Measurements from ENCODE around the gene TMCC2.

TMCC2 gene

GRCh38 chr1:205204552-205204951 lies 23.2 kb upstream of the TMCC2 start:
- ATAC-seq (no peak), DNase-seq (no peak)
- no peaks in the 10 kb centered on the region for H3K9me3 Mint-ChIP-seq
- peaks cover 82% of the 10 kb centered on the region for H3K4me1 Mint-ChIP-seq
- peak overlapping the region in 1 of 2 donors; percentile 84 for H3K27ac Mint-ChIP-seq
- H3K4me3 Mint-ChIP-seq: peak overlapping the region; percentile 56 to 74
- no peaks in the 10 kb centered on the region for H3K27me3 Mint-ChIP-seq

- Mint-ChIP-seq H3K4me1 (peaks cover 81% of the 10 kb centered on the region), H3K27ac (peak overlapping the region in 1 of 2 donors; percentile 78), H3K27me3 (no peaks in the 10 kb centered on the region), H3K9me3 (no peaks in the 10 kb centered on the region), H3K4me3 (peak overlapping the region in 1 of 2 donors; percentile 32)
- ATAC-seq: no peak
- no peak for DNase-seq
Observed at GRCh38 chr1:205205055-205205454, 22.7 kb upstream of the TMCC2 start.

GRCh38 chr1:205208811-205209210 lies 18.9 kb upstream of the TMCC2 start:
- Mint-ChIP-seq H3K4me3 (peak overlapping the region; percentile 44 to 93), H3K9me3 (no peaks in the 10 kb centered on the region), H3K27ac (no peak overlapping the region), H3K4me1 (peaks cover 70% of the 10 kb centered on the region), H3K27me3 (no peaks in the 10 kb centered on the region)
- ATAC-seq (no peak), DNase-seq (no peak)

- ATAC-seq (peak; percentile 31), DNase-seq (no peak)
- H3K27ac Mint-ChIP-seq: peak overlapping the region; percentile 95 to 96
- peak overlapping the region; percentile 93 to 99 for H3K4me3 Mint-ChIP-seq
- H3K9me3 Mint-ChIP-seq: no peaks in the 10 kb centered on the region
- H3K27me3 Mint-ChIP-seq: no peaks in the 10 kb centered on the region
- peaks cover 66% of the 10 kb centered on the region for H3K4me1 Mint-ChIP-seq
Observed at GRCh38 chr1:205210756-205211168, 17.0 kb upstream of the TMCC2 start.

- H3K27ac Mint-ChIP-seq: peak within 1 kb of the TSS; percentile 96
- ATAC-seq (peak; percentile 95), DNase-seq (peak; percentile 89 to 95)
- H3K4me1 Mint-ChIP-seq: peaks cover 64% of the 10 kb centered on the region
- H3K4me3 Mint-ChIP-seq: peak within 1 kb of the TSS; percentile 93 to 99
- H3K27me3 Mint-ChIP-seq: no peaks in the 10 kb centered on the region
- H3K9me3 Mint-ChIP-seq: no peaks in the 10 kb centered on the region
Observed at GRCh38 chr1:205211169-205211838, 16.4 kb upstream of the TMCC2 start, which contains the start of gene DSTYK. Gene DSTYK, minus strand, starts transcription at chr1:205211702. Its CDS starts 167 bp downstream, at chr1:205211535.

GRCh38 chr1:205211839-205212536 lies 15.8 kb upstream of the TMCC2 start:
- no peak for DNase-seq
- Mint-ChIP-seq H3K9me3 (no peaks in the 10 kb centered on the region), H3K4me3 (peak overlapping the region; percentile 93 to 99), H3K27me3 (peaks cover 2% of the 10 kb centered on the region), H3K27ac (peak overlapping the region; percentile 96), H3K4me1 (peaks cover 57% of the 10 kb centered on the region)
- peak; percentile 39 for ATAC-seq

GRCh38 chr1:205214756-205215155 lies 13.0 kb upstream of the TMCC2 start:
- H3K27me3 Mint-ChIP-seq: peaks cover 17% of the 10 kb centered on the region
- peak overlapping the region; percentile 46 to 63 for H3K4me3 Mint-ChIP-seq
- no peak for ATAC-seq
- DNase-seq: no peak
- H3K9me3 Mint-ChIP-seq: no peaks in the 10 kb centered on the region
- H3K4me1 Mint-ChIP-seq: peaks cover 39% of the 10 kb centered on the region
- no peak overlapping the region for H3K27ac Mint-ChIP-seq

GRCh38 chr1:205216588-205216987 lies 11.2 kb upstream of the TMCC2 start:
- ATAC-seq (no peak), DNase-seq (no peak)
- H3K4me3 Mint-ChIP-seq: no peak overlapping the region
- H3K27ac Mint-ChIP-seq: no peak overlapping the region
- peaks cover 17% of the 10 kb centered on the region for H3K27me3 Mint-ChIP-seq
- peaks cover 28% of the 10 kb centered on the region for H3K4me1 Mint-ChIP-seq
- no peaks in the 10 kb centered on the region for H3K9me3 Mint-ChIP-seq

- Mint-ChIP-seq H3K27ac (no peak overlapping the region), H3K4me3 (no peak overlapping the region), H3K9me3 (no peaks in the 10 kb centered on the region), H3K27me3 (peaks cover 17% of the 10 kb centered on the region), H3K4me1 (peaks cover 20% of the 10 kb centered on the region)
- no peak for DNase-seq
- no peak for ATAC-seq
Observed at GRCh38 chr1:205217418-205217817, 10.3 kb upstream of the TMCC2 start.

GRCh38 chr1:205220421-205220820 lies 7.3 kb upstream of the TMCC2 start:
- peaks cover 17% of the 10 kb centered on the region for H3K27me3 Mint-ChIP-seq
- H3K9me3 Mint-ChIP-seq: no peaks in the 10 kb centered on the region
- H3K4me3 Mint-ChIP-seq: no peak overlapping the region
- H3K4me1 Mint-ChIP-seq: peaks cover 2% of the 10 kb centered on the region
- ATAC-seq (no peak), DNase-seq (no peak)
- H3K27ac Mint-ChIP-seq: no peak overlapping the region

GRCh38 chr1:205224736-205225135 lies 3.0 kb upstream of the TMCC2 start:
- Mint-ChIP-seq H3K9me3 (no peaks in the 10 kb centered on the region), H3K27me3 (peaks cover 14% of the 10 kb centered on the region), H3K27ac (no peak overlapping the region), H3K4me1 (peaks cover 21% of the 10 kb centered on the region), H3K4me3 (no peak overlapping the region)
- no peak for ATAC-seq
- DNase-seq: no peak

- peaks cover 14% of the 10 kb centered on the region for H3K27me3 Mint-ChIP-seq
- ATAC-seq: no peak
- no peak for DNase-seq
- no peaks in the 10 kb centered on the region for H3K9me3 Mint-ChIP-seq
- peaks cover 34% of the 10 kb centered on the region for H3K4me1 Mint-ChIP-seq
- H3K4me3 Mint-ChIP-seq: peak overlapping the region in 1 of 2 donors; percentile 100
- peak overlapping the region in 1 of 2 donors; percentile 11 for H3K27ac Mint-ChIP-seq
Observed at GRCh38 chr1:205225901-205226765, 1.6 kb upstream of the TMCC2 start.

GRCh38 chr1:205226868-205227583 lies 720 bp upstream of the TMCC2 start:
- Mint-ChIP-seq H3K4me3 (peak overlapping the region; percentile 86 to 100), H3K9me3 (no peaks in the 10 kb centered on the region), H3K27me3 (peaks cover 14% of the 10 kb centered on the region), H3K4me1 (peaks cover 43% of the 10 kb centered on the region), H3K27ac (no peak overlapping the region)
- ATAC-seq (no peak), DNase-seq (no peak)

- H3K27ac Mint-ChIP-seq: peak overlapping the region; percentile 1 to 81
- peak overlapping the region; percentile 86 to 100 for H3K4me3 Mint-ChIP-seq
- peak; percentile 19 for ATAC-seq
- H3K27me3 Mint-ChIP-seq: peaks cover 14% of the 10 kb centered on the region
- peaks cover 54% of the 10 kb centered on the region for H3K4me1 Mint-ChIP-seq
- H3K9me3 Mint-ChIP-seq: no peaks in the 10 kb centered on the region
- no peak for DNase-seq
Observed at GRCh38 chr1:205228093-205228521, 361 bp downstream of the TMCC2 start.

- peaks cover 14% of the 10 kb centered on the region for H3K27me3 Mint-ChIP-seq
- H3K4me3 Mint-ChIP-seq: peak overlapping the region; percentile 86 to 100
- peak overlapping the region; percentile 86 to 97 for H3K27ac Mint-ChIP-seq
- peak; percentile 72 to 86 for DNase-seq
- no peaks in the 10 kb centered on the region for H3K9me3 Mint-ChIP-seq
- H3K4me1 Mint-ChIP-seq: peaks cover 67% of the 10 kb centered on the region
- peak; percentile 85 for ATAC-seq
Observed at GRCh38 chr1:205229399-205229871, 1.7 kb downstream of the TMCC2 start.

Data from stimulated activated naive CD8-positive, alpha-beta T cell treated with anti-CD3 and anti-CD28 coated beads, Interleukin-15, amount 100 ng/mL, for 72 hours (primary cell).